Right atrium auricular region (tissue), 2 donors: ENCODE data around the gene TYR. TPM values are rescaled to one million over a fixed set of nuclear protein-coding genes. Genes with fewer than 3 reads are reported as not detected.

Experiments used
- DNase-seq: peaks from one replicate; pipeline ENCODE4 v3.0.0-alpha.2; 2019; ENCODE audit warnings: low spot score
- H3K27ac ChIP-seq, 2 donors: fragments of 200-600 bp; sonication (generic); 1 replicate in 1 of 2; 2 replicates in 1 of 2; pipeline ENCODE4 v1.5.1; 2016 to 2019
- H3K27me3 ChIP-seq, 2 donors: fragments of 200-600 bp; sonication (generic); one replicate each; pipeline versions ENCODE4 v1.5.1 to v1.6.0; 2017 to 2019
- H3K36me3 ChIP-seq: fragments of 200-600 bp; sonication (generic); one replicate; pipeline ENCODE4 v1.5.1; 2016
- H3K4me1 ChIP-seq, 2 donors: fragments of 200-600 bp; sonication (generic); one replicate each; pipeline versions ENCODE4 v1.5.1 to v1.6.0; 2017 to 2019
- H3K4me3 ChIP-seq, 2 donors: fragments of 200-600 bp; sonication (generic); 1 replicate in 1 of 2; 2 replicates in 1 of 2; pipeline ENCODE4 v1.5.1; 2017 to 2019; ENCODE audit warnings: mild to moderate bottlenecking in 1 of 2, moderate library complexity in 1 of 2
- H3K9me3 ChIP-seq, 2 donors: fragments of 200-600 bp; sonication (generic); one replicate each; pipeline ENCODE4 v1.5.1; 2019
- CTCF ChIP-seq, 2 donors: fragments of 200-600 bp; sonication (generic); IDR thresholded peaks; one replicate each; pipeline ENCODE4 v1.5.1; 2019; ENCODE audit warnings: antibody characterized with exemption in 2 of 2
- total RNA-seq, 2 donors: library from RNA; depleted of rRNA; stranded (reverse); fragments of >200 nt; gene quantifications; one replicate each; pipeline ENCODE4 v1.1.0, GENCODE V29; 2016

TYR gene
- total RNA-seq, 2 donors from 2014 or later = not detected

- Histone ChIP-seq H3K9me3 (no peaks in the 10 kb centered on the region), H3K27ac (no peak overlapping the region), H3K36me3 (no peaks in the 10 kb centered on the region), H3K4me1 (no peaks in the 10 kb centered on the region), H3K4me3 (no peak overlapping the region), H3K27me3 (no peaks in the 10 kb centered on the region)
- no peak for TF ChIP-seq CTCF (IDR thresholded peaks at IDR 0.05)
- DNase-seq = no peak
Measured at GRCh38 chr11:89189776-89190175, 12.1 kb downstream of the TYR start.

GRCh38 chr11:89201138-89201537 is 23.5 kb downstream of the TYR start:
- no peak for TF ChIP-seq CTCF (IDR thresholded peaks at IDR 0.05)
- DNase-seq = no peak
- no peaks in the 10 kb centered on the region for H3K4me1 ChIP-seq

GRCh38 chr11:89203814-89204213 is 26.1 kb downstream of the TYR start:
- DNase-seq = no peak
- no peak overlapping the region for H3K4me3 ChIP-seq

More at GRCh38 chr11:89201138-89201537, 23.5 kb downstream of the TYR start:
- H3K27ac ChIP-seq = no peak overlapping the region
- H3K36me3 ChIP-seq = no peaks in the 10 kb centered on the region
- H3K27me3 ChIP-seq = no peaks in the 10 kb centered on the region
- H3K9me3 ChIP-seq = no peaks in the 10 kb centered on the region
- H3K4me3 ChIP-seq = no peak overlapping the region

GRCh38 chr11:89205378-89205777 is 27.7 kb downstream of the TYR start:
- no peak for DNase-seq
- Histone ChIP-seq H3K27me3 (no peaks in the 10 kb centered on the region), H3K9me3 (no peaks in the 10 kb centered on the region), H3K36me3 (no peaks in the 10 kb centered on the region), H3K4me3 (no peak overlapping the region), H3K27ac (no peak overlapping the region), H3K4me1 (no peaks in the 10 kb centered on the region)
- no peak for TF ChIP-seq CTCF (IDR thresholded peaks at IDR 0.05)

More at GRCh38 chr11:89203814-89204213, 26.1 kb downstream of the TYR start:
- no peak overlapping the region for H3K27ac ChIP-seq
- TF ChIP-seq CTCF (IDR thresholded peaks at IDR 0.05) = no peak
- no peaks in the 10 kb centered on the region for H3K9me3 ChIP-seq
- no peaks in the 10 kb centered on the region for H3K4me1 ChIP-seq
- H3K27me3 ChIP-seq = no peaks in the 10 kb centered on the region
- H3K36me3 ChIP-seq = no peaks in the 10 kb centered on the region

- Histone ChIP-seq H3K27me3 (no peaks in the 10 kb centered on the region), H3K4me1 (no peaks in the 10 kb centered on the region), H3K9me3 (no peaks in the 10 kb centered on the region), H3K27ac (no peak overlapping the region), H3K4me3 (no peak overlapping the region), H3K36me3 (no peaks in the 10 kb centered on the region)
- no peak for TF ChIP-seq CTCF (IDR thresholded peaks at IDR 0.05)
- no peak for DNase-seq
Measured at GRCh38 chr11:89220684-89221339, 43.1 kb downstream of the TYR start.

DNA sequence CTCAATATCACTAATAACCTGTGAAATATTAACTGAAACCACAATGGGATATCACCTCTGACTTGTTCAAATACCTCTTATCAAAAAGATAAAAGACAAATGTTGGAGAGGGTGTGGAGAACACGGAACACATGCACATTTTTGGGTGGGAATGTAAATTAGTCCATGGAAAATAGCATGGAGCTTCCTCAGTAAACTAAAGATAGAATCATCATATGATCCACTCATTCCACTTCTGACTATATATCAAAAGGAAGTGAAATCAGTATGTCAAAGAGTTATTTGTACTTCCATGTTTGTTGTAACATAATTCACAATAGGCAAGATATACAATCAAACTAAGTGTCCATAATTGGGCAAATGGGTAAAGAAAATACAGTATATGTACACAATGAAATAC is 57.4 kb downstream of the TYR start:
- Histone ChIP-seq H3K4me3 (no peak overlapping the region), H3K36me3 (no peaks in the 10 kb centered on the region), H3K9me3 (no peaks in the 10 kb centered on the region), H3K27ac (no peak overlapping the region), H3K27me3 (no peaks in the 10 kb centered on the region), H3K4me1 (no peaks in the 10 kb centered on the region)
- no peak for DNase-seq
- TF ChIP-seq CTCF (IDR thresholded peaks at IDR 0.05) = no peak
